HT-29 (cell line): ENCODE data around the gene NEUROG3. TPM values are rescaled to one million over a fixed set of nuclear protein-coding genes. Genes with fewer than 3 reads are reported as not detected.
"Not testable (repeated sequence)": the region's sequence is repeated elsewhere in the genome, so short reads cannot be mapped to it uniquely, and the experiment has no call there.

Experiments used
- DNase-seq: peaks from one replicate; pipeline ENCODE4 v3.0.0-alpha.2; 2015; ENCODE audit warnings: low spot score
- total RNA-seq: library from RNA; depleted of rRNA; stranded (reverse); fragments of >200 nt; shearing (Covaris generic); gene quantifications from 2 replicates; pipeline ENCODE4 v1.2.3, GENCODE V29; 2014

Gene NEUROG3
- total RNA-seq, 1 experiment from 2014 or later = 1.5 TPM

GRCh38 chr10:69572159-69573055 lies 815 bp downstream of the NEUROG3 start:
- DNase-seq = no peak

- no peak for DNase-seq
Measured at GRCh38 chr10:69571618-69572158, 1.5 kb downstream of the NEUROG3 start.

- no peak for DNase-seq
Measured at GRCh38 chr10:69570050-69570816, 3.0 kb downstream of the NEUROG3 start.

- DNase-seq = no peak
Measured at GRCh38 chr10:69569396-69569934, 3.8 kb downstream of the NEUROG3 start.

GRCh38 chr10:69568472-69569395 lies 4.5 kb downstream of the NEUROG3 start:
- no peak for DNase-seq

- DNase-seq = no peak
Measured at GRCh38 chr10:69567920-69568319, 5.3 kb downstream of the NEUROG3 start.

GRCh38 chr10:69562731-69563254 lies 10.4 kb downstream of the NEUROG3 start:
- no peak for DNase-seq

GRCh38 chr10:69559525-69559924 lies 13.7 kb downstream of the NEUROG3 start:
- DNase-seq = no peak

GRCh38 chr10:69558559-69558958 lies 14.7 kb downstream of the NEUROG3 start:
- DNase-seq = no peak

GRCh38 chr10:69554611-69555010 lies 18.6 kb downstream of the NEUROG3 start:
- DNase-seq = no peak

- no peak for DNase-seq
Measured at GRCh38 chr10:69553328-69553727, 19.9 kb downstream of the NEUROG3 start.

GRCh38 chr10:69552268-69552667 lies 21.0 kb downstream of the NEUROG3 start:
- DNase-seq = no peak

- no peak for DNase-seq
Measured at GRCh38 chr10:69549959-69550358, 23.3 kb downstream of the NEUROG3 start.

GRCh38 chr10:69541463-69541862 lies 31.8 kb downstream of the NEUROG3 start:
- DNase-seq = no peak

GRCh38 chr10:69538461-69538860 lies 34.8 kb downstream of the NEUROG3 start:
- DNase-seq = no peak

- no peak for DNase-seq
Measured at GRCh38 chr10:69537449-69537848, 35.8 kb downstream of the NEUROG3 start.

GRCh38 chr10:69536521-69536920 lies 36.7 kb downstream of the NEUROG3 start:
- not testable (repeated sequence) for DNase-seq

GRCh38 chr10:69533658-69534057 lies 39.6 kb downstream of the NEUROG3 start:
- DNase-seq = no peak

GRCh38 chr10:69527961-69528360 lies 45.3 kb downstream of the NEUROG3 start:
- no peak for DNase-seq
